ENCODE results near the gene TCP1. TPM values are rescaled to one million over a fixed set of nuclear protein-coding genes. Genes with fewer than 3 reads are reported as not detected.

TCP1 gene
- total and polyA plus RNA-seq, 2 of the 13 experiments (the other 11 are each of a cell fraction or from before 2014, with no cell fraction given), result 116 to 553 TPM

- TF ChIP-seq AFF4 (CRISPR knock-in tag; IDR thresholded peaks at IDR 0.05) (0 out of 2 replicates have a peak, but pooled peaks have one; percentile 41), STAT5B (CRISPR knock-in tag; IDR thresholded peaks at IDR 0.05) (no peak), KDM5B (CRISPR knock-in tag; IDR thresholded peaks at IDR 0.05; ENCODE audit: borderline replicate concordance) (no peak; the same call in none of the 2 replicates), ZNF629 (CRISPR knock-in tag; conservative IDR thresholded peaks at IDR 0.05) (no peak), ZNF589 (CRISPR knock-in tag; conservative IDR thresholded peaks at IDR 0.05) (0 out of 2 replicates have a peak, but pooled peaks have one; percentile 21), NFRKB (IDR thresholded peaks at IDR 0.05) (no peak), ZNF576 (CRISPR knock-in tag; IDR thresholded peaks at IDR 0.05) (no peak), MTERF4 (CRISPR knock-in tag; IDR thresholded peaks at IDR 0.05) (no peak), ESRRA (CRISPR knock-in tag; IDR thresholded peaks at IDR 0.05; ENCODE audit: low read depth) (no peak), MED1 (CRISPR knock-in tag; IDR thresholded peaks at IDR 0.05) (no peak; the same call in 1 of the 2 replicates), MIXL1 (CRISPR knock-in tag; IDR thresholded peaks at IDR 0.05) (0 out of 2 replicates have a peak, but pooled peaks have one; percentile 29), ZKSCAN8 (CRISPR knock-in tag; IDR thresholded peaks at IDR 0.05; ENCODE audit: borderline replicate concordance) (no peak), ZNF446 (CRISPR knock-in tag; IDR thresholded peaks at IDR 0.05) (no peak), ZNF256 (CRISPR knock-in tag; conservative IDR thresholded peaks at IDR 0.05) (no peak)
- TF ChIP-seq, protein P1, sequence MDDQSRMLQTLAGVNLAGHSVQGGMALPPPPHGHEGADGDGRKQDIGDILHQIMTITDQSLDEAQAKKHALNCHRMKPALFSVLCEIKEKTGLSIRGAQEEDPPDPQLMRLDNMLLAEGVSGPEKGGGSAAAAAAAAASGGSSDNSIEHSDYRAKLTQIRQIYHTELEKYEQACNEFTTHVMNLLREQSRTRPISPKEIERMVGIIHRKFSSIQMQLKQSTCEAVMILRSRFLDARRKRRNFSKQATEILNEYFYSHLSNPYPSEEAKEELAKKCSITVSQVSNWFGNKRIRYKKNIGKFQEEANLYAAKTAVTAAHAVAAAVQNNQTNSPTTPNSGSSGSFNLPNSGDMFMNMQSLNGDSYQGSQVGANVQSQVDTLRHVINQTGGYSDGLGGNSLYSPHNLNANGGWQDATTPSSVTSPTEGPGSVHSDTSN (CRISPR knock-in tag; IDR thresholded peaks at IDR 0.05; ENCODE audit: borderline replicate concordance), result peak; percentile 88; the same call in 1 of the 2 replicates
- TF ChIP-seq, protein P2, sequence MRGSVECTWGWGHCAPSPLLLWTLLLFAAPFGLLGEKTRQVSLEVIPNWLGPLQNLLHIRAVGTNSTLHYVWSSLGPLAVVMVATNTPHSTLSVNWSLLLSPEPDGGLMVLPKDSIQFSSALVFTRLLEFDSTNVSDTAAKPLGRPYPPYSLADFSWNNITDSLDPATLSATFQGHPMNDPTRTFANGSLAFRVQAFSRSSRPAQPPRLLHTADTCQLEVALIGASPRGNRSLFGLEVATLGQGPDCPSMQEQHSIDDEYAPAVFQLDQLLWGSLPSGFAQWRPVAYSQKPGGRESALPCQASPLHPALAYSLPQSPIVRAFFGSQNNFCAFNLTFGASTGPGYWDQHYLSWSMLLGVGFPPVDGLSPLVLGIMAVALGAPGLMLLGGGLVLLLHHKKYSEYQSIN (CRISPR knock-in tag; IDR thresholded peaks at IDR 0.05; ENCODE audit: borderline replicate concordance), result no peak
- TF ChIP-seq, protein P3, sequence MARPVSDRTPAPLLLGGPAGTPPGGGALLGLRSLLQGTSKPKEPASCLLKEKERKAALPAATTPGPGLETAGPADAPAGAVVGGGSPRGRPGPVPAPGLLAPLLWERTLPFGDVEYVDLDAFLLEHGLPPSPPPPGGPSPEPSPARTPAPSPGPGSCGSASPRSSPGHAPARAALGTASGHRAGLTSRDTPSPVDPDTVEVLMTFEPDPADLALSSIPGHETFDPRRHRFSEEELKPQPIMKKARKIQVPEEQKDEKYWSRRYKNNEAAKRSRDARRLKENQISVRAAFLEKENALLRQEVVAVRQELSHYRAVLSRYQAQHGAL (CRISPR knock-in tag; IDR thresholded peaks at IDR 0.05; ENCODE audit: not compliant biosample characterization), result no peak
- TF ChIP-seq, protein P4, sequence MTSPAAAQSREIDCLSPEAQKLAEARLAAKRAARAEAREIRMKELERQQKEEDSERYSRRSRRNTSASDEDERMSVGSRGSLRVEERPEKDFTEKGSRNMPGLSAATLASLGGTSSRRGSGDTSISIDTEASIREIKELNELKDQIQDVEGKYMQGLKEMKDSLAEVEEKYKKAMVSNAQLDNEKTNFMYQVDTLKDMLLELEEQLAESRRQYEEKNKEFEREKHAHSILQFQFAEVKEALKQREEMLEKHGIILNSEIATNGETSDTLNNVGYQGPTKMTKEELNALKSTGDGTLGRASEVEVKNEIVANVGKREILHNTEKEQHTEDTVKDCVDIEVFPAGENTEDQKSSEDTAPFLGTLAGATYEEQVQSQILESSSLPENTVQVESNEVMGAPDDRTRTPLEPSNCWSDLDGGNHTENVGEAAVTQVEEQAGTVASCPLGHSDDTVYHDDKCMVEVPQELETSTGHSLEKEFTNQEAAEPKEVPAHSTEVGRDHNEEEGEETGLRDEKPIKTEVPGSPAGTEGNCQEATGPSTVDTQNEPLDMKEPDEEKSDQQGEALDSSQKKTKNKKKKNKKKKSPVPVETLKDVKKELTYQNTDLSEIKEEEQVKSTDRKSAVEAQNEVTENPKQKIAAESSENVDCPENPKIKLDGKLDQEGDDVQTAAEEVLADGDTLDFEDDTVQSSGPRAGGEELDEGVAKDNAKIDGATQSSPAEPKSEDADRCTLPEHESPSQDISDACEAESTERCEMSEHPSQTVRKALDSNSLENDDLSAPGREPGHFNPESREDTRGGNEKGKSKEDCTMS (CRISPR knock-in tag; conservative IDR thresholded peaks at IDR 0.05), result no peak
These were observed 950 bp upstream of the TCP1 start, which contains the start of gene MRPL18 (continued) for GRCh38 chr6:159790149-159790955.

Measured in HepG2 (cell line).